ENCODE data around the gene NKX6-2. TPM values are rescaled to one million over a fixed set of nuclear protein-coding genes. Genes with fewer than 3 reads are reported as not detected.

Gene NKX6-2
- polyA plus RNA-seq, 1 donor, result 7.3 TPM

- no peak for DNase-seq
Measured at GRCh38 chr10:132813560-132814468, 27.9 kb upstream of the NKX6-2 start.

GRCh38 chr10:132813001-132813401, 27.1 kb upstream of the NKX6-2 start:
- no peak for DNase-seq

GRCh38 chr10:132812520-132812919, 26.6 kb upstream of the NKX6-2 start:
- DNase-seq, result no peak

DNA sequence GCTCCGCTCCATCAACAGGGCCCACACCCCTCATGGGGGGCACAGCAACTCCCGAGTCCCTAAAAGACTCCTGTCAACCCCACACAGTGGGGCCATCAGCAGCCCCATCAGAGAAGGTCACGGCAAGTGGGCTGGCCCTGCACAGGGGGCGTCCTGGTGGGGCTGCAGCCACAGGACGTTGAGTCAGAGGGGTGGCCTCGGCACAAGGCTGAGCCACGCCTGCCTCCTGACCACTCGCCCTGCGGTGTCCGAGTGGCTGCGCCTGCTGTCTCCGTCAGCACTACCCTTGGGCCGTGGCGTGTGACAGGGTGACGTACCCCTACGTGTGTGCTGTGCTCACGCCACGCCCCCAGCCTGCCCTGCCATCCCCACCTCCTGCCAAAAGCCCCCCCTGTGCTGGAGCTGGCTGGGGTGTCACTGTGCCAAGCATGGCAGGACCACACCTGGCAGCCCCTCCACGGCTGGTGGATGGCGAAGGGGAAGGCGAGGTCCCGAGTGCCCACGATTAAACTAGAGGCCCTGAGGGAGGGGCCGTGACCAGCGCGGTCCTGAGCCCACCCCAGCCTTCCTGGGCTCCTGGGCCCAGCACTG, 26.0 kb upstream of the NKX6-2 start:
- DNase-seq, result no peak

DNA sequence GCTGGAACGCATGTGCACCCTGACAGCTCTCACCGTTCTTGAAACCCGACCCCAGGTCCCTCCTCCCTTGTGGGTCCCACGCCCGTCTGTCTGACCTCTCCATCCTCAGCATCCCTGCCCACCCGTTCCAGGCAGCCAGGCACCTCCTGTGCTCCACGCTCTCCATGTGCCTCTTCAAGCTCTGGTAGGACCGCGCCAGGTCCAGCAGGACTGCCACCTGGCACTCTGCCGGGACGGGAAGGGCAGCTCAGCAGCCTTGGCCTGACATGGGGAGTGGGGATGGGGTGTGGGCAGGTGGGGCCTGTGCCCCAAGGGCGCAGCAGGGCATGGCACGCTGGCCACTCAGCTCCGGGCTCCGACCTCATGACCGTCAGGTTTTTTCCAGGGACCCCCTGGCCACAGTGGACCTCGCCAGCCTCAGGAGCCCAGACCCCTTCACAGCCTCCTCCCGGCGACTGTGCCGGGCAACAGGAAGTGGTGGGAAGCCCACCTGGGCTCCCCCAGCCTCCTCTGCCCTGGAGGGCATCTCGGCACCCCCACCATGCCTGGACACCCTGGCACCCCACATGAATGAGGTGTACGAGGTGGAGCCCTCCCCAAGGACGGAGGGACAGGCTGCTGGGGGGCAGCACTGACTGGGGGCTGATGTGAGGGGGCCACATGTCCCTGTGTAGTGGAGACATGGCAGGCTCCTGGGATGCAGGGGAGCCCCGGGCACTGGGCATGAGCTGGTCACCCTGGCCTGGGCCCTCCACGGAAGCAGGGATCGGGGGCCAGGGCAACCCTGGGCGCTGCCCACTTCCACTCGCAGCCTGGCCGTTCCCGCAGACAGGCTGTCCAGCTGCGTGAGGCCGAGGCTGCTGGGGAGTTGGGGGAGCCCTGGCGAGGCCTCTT, 25.1 kb upstream of the NKX6-2 start:
- no peak for DNase-seq

DNA sequence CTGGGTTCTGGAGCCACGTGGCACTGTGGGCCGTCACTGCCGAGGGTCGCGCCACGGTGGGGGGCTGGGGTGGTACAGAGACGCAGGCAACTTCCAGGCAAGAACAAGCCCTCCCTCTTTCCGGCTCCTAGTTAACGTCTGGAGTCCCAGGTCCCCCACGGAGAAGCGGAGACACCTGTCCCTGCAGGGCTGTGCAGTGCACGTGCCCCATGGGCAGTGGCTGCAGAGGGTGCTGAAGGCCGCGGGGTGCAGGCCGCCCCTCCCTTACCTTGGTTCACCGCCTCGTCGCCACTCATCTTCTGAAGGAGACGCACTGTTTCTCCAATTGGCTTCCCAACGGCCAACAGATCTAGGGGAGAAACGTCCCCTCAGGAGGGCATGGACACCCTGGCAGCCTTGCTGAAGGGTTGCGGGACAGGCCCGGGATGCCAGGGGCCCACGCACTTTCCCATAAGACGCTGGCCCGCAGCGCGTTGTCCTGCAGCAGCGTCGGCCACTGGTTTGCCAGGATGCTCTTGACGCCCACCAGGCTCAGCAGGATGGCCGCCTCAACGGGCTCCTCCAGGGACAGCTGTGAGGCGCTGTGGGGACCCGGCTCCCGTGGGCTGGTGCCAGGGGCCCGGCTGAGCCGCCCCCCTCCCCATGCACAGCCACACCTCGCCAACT, 24.3 kb upstream of the NKX6-2 start:
- DNase-seq, result no peak

- DNase-seq, result no peak
Measured at GRCh38 chr10:132809232-132810140, 23.5 kb upstream of the NKX6-2 start.

DNA sequence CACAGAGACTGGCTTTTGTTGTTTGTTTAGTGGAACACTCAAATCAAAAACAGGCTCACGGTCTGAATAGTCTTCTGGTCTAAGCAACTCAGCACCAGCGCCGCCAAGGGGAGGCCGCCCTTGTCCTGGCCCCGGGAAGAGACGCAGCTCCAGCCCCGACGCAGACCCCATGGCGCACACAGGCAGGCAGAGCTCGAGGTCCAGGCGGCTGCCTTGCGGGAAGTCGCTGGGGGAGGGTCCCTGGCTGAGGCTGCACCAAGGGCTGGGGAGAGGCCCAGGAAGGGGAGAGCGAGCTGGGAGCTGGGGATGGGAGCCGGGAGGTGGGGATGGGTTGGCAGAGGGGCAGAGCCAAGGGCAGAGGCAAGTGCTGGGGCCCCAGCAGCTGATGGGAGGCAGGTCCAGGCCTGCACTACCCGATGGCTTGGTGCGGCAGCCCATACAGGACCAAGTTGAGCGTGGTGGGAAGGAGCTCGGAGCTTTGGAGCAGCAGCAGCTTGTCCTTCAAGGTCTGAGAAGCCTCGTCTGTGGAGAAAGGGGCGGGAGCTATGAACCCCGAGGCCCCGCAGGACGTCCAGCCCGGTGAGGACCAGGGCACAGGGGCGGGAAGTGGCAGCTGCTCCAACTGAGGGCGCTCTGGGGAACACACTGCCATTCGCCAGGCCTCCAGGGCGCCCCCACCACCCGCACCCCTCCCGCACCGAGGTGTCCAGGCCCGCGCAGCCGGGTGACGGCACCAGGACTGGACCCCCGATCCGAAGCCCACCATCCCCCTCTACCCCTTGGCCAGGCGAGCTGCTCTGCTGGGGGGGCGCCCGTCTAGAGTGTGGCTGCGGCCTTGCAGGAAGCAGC, 22.7 kb upstream of the NKX6-2 start:
- DNase-seq, result no peak

DNA sequence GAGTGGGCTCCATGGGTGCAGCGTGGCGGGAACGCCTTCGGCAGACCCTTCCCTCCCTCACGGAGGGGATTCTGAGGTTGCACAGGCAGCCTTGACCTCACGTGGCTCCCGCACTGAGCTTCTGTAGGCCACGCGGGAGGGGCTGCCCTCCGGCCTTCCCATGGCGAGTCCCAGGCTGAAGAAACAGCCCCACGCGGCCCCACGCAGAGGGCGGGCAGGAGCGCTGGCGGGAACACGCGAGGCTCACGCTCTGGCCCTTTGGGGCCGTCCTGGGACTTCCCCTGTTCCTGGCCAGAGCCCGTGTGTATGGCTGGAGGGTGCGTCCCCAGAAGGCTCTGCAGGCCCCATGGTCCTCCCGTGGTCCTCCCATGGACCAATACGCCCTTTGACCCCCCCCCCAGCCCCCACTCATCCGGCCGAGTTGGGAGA, 21.7 kb upstream of the NKX6-2 start:
- no peak for DNase-seq

DNA sequence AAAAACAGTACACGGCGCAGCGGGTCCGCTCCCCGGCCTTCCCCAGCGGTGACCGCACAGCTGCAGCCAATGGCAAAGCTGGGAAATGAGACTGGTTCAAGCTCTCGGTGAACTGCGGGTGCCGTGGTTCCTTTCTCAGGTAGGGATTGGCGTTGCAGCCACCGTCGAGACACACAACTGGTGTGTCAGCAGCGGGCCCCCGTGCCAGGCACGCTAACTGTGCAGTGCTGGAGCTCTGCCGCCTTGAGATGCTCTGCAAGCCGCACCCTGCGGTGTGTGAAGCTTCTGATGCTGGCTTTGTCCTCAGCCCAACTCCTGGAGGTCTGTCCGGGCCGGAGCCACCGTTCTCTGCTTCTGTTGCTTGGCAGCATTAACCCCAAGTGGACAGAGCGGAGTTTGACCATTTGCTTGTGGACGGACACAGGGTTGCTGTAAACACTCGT, 20.6 kb upstream of the NKX6-2 start:
- no peak for DNase-seq

DNA sequence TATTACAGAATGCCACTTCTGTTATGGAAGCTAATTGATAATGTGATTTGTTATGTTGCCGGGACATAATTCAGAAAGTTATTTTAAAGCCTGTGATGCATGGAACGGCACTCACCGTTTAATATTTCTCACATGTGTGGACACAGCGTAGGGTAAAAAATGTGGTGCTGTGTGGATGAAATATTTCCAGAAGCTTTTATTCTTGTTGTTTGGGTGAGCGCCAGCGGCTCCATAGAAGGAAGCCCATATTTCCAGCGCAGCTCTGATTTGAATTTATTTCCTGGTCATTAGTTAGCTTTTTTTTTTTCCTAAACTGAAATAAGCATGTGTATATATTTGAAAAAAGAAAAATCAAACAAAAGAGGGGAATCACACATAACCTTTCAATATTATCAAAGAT, 20.2 kb upstream of the NKX6-2 start:
- DNase-seq, result no peak

DNA sequence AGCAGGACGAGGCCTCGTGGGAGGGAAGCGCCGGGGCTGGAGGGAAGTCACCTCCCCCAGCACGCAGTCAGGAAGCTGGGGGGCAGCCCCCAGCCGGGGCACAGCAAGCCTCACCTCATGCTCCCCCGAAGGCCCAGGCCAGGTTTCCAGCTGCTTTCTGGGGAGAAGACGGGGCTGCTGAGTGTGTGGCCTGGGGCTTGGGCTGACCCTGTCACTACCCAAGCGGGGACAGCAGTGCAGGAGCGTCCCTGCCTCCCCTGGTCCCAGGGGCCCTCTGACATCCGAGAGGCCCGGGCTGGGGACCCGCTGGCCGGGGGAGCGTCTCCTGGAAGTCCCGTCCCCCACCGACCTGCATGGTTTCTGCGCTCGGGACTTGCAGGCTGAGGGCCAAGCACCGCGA, 19.7 kb upstream of the NKX6-2 start:
- no peak for DNase-seq

GRCh38 chr10:132804785-132805426, 19.0 kb upstream of the NKX6-2 start:
- no peak for DNase-seq

GRCh38 chr10:132804287-132804686, 18.3 kb upstream of the NKX6-2 start:
- no peak for DNase-seq

DNA sequence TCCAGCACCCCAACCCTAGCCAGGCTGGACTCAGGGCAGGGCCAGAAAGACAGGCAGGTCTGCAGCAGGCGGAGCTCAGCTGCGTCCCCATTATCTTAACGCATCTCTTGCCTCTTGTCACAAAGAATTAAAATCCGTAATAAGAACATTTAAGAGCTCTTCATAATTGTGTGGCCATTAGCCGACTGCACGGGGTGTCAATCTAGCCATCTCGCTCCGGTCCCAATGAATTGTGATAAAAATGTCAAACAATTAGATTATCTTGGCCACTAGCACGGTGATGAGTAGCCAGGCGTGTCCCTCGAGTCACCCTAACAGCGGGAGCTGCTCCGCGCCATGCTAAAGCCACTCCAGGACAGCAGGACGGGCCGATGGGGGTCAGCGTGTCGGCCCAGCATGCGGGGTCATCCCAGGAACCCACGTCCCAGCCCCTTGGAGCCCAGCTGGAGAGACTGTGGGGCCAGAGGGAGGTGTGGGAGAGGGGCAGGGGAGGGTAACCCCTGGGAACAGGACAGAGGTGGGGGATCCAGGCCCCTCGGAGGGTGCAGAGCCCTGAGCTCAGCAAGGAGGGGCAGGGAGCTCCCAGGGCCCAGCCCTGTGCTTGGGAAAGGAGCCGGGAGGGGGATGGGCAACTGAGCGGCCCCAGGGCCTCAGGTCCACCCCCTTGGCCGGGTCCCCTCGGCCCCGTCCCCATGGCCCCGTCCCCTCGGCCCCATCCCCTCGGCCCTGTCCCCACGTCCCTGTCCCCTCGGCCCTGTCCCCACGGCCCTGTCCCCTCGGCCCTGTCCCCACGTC, 17.7 kb upstream of the NKX6-2 start:
- DNase-seq, result no peak

DNA sequence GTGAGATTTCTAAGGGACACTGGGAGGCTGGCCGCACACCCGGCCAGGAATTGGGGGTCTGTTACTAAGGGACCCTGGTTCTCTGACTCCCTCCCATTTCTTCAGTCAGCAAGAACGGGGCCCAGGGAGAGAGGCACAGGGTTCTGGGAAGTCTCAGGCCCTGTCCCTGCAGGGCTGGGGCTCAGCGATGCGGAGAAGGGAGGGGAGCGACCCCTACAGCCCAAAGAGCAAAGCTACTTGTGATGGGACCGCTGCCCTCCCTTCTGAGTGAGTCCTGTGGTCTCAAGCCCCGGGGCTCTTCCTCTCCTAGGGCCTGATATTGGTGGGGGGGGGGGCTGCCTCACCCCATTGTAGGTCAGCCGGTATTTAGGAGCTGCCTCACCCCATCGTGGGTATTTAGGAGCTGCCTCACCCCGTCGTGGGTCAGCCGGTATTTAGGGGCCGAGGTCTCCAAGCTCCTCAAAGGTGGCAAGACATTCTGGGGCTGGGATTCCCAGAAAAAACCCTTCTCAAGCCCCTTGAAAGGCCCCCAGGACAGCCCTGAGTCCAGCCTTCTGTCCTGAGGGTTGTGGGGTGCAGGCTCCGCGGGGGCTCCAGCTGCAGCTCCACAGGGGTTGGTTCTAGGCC, 16.9 kb upstream of the NKX6-2 start:
- no peak for DNase-seq

DNA sequence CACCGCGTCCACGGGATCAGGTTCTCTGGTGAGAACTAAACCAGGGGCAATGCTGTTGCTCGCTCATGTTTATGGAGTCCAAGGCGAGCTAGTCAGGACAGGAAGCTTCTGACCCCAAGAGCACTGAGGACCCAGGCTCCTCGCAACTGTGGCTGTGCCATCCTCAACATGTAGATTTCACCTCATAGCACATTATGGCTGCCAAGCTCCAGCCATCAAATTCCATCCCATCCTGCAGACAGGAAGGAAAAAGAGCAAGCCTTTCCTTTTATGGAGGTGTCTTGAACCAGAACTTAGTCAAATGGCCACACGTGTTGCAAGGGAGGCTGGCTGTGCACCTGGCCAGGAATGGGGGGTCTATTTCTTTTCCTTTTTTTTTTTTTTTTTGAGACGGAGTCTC, 16.1 kb upstream of the NKX6-2 start:
- no peak for DNase-seq

- no peak for DNase-seq
Measured at GRCh38 chr10:132799865-132800264, 13.9 kb upstream of the NKX6-2 start.

Measured in left kidney (tissue), 2 donors.